ENCODE data around the gene DAB1. TPM values are rescaled to one million over a fixed set of nuclear protein-coding genes. Genes with fewer than 3 reads are reported as not detected.

The DAB1 gene
- total RNA-seq, 6 donors from 2014 or later, result 0.15 to 0.20 TPM; not detected in 4

DNA sequence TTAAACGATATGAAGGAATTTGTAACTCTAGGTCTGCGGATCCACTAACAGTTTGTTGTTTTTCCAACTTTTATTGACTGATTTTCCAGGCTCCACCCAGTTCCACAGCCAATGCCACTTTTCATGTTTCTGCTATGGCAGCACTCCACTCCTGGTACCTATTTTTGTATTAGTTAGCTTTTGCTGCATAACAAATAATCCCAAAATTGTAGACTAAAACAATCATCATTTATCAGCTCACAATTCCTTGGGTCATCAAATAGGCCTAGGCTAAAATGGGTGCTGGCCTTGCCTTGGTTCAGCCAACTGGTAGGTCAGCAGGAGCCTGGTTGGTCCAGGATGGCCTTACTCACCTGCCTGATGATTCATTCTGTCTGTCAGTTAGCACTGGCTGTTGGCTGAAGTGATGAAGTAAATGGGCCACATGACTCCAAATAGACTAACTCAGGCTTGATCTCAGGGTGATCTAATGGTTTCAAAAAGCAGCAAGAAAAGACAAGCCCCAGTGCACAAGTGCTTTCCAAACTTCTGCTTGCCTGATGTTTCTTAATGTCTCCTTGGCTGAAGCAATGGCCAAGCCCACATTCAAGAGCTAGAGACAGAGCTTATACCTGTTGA lies 454.9 kb downstream of the DAB1 start:
- no peaks in the 10 kb centered on the region for H3K4me1 ChIP-seq
- no peaks in the 10 kb centered on the region for H3K36me3 ChIP-seq
- ATAC-seq (ENCODE audit: low FRiP score in 2 of 2) (no peak), DNase-seq (no peak)
- no peak overlapping the region for H3K27ac ChIP-seq
- no peaks in the 10 kb centered on the region for H3K9me3 ChIP-seq
- H3K27me3 ChIP-seq, result no peaks in the 10 kb centered on the region
- 92 to 100% methylated on average over 2 of the region's 2 CpGs for WGBS, 2 donors
- TF ChIP-seq POLR2A (IDR thresholded peaks at IDR 0.05) (no peak), EP300 (IDR thresholded peaks at IDR 0.05) (no peak), POLR2AphosphoS5 (IDR thresholded peaks at IDR 0.05) (no peak)
- TF ChIP-seq, protein P1, sequence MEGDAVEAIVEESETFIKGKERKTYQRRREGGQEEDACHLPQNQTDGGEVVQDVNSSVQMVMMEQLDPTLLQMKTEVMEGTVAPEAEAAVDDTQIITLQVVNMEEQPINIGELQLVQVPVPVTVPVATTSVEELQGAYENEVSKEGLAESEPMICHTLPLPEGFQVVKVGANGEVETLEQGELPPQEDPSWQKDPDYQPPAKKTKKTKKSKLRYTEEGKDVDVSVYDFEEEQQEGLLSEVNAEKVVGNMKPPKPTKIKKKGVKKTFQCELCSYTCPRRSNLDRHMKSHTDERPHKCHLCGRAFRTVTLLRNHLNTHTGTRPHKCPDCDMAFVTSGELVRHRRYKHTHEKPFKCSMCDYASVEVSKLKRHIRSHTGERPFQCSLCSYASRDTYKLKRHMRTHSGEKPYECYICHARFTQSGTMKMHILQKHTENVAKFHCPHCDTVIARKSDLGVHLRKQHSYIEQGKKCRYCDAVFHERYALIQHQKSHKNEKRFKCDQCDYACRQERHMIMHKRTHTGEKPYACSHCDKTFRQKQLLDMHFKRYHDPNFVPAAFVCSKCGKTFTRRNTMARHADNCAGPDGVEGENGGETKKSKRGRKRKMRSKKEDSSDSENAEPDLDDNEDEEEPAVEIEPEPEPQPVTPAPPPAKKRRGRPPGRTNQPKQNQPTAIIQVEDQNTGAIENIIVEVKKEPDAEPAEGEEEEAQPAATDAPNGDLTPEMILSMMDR (IDR thresholded peaks at IDR 0.05), result no peak
- no peak overlapping the region for H3K4me3 ChIP-seq

DNA sequence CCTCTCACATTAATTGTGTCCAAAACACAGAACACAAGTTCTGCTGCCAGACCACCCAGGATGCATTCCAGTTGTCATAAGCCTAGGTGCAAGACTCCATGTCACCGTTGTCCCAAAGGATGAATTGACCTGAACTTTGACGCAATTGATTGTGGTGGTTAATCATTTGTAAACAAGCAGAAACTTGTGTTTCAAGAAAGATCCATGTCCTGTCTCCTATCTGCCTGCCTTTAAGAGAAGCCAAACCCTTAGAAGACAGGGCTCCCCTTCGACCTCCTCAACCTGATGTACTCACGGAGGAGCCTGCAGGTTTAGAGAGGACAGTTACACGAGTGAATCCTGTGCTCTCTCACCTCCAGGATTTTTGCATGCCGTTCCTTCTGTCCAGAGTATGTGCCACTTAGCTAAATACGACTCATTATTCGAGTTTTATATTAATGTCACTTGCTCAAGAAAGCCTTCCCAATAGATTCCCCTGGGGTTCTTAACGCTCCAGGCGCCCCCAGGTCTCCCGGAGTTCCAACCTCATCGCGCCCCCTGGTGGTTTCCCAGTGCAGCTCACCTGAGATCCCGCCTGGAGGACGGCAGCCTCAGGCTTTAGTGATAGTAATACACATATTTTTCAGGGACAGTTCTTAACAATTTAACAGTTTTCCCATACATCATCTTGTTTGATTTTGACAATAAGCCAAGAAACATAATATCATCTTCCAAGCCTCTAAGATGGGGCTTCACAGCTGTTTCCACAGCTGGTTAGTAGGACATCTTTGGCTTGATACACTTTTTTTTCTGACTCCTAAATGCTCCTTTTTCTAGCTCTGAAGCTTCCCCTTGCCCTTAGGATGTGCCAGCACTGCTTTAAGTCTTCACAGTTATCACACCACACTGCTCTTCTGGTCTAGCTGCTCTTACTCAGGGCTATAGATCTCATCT lies 455.7 kb downstream of the DAB1 start:
- Histone ChIP-seq H3K4me1 (no peaks in the 10 kb centered on the region), H3K36me3 (no peaks in the 10 kb centered on the region), H3K9me3 (no peaks in the 10 kb centered on the region), H3K27ac (no peak overlapping the region), H3K4me3 (no peak overlapping the region), H3K27me3 (no peaks in the 10 kb centered on the region)
- ATAC-seq (ENCODE audit: low FRiP score in 2 of 2), result no peak
- peak in 1 of 2 donors; percentile 24 for DNase-seq
- WGBS, 2 donors, result 35 to 39% methylated on average over 15 of the region's 15 CpGs
- TF ChIP-seq, protein P1 (IDR thresholded peaks at IDR 0.05), result peak in 4 of 6 experiments; percentile 27 to 39 (median 34)
- no peak for TF ChIP-seq POLR2AphosphoS5 (IDR thresholded peaks at IDR 0.05)

DNA sequence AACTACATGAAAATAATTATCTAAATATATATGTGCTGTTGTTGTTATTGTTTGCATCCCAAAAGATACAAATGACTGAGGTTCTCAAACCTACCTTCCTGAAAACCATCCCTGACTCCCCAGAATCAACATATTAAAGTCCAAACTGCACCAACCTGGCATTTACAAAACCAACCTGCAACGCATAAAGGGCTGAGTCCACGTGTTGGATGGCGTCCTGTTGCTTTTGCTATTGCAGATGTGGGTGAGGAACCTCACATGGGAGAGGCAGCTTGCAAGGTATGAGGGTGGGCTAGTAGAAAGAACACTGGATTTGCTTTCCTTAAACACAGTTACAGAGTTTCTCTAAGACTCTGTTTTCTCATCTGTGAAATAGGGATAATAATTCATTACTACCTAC lies 456.5 kb downstream of the DAB1 start:
- Histone ChIP-seq H3K4me3 (no peak overlapping the region), H3K9me3 (no peaks in the 10 kb centered on the region), H3K27ac (no peak overlapping the region), H3K36me3 (no peaks in the 10 kb centered on the region), H3K27me3 (no peaks in the 10 kb centered on the region), H3K4me1 (no peaks in the 10 kb centered on the region)
- DNase-seq, result no peak
- 73 to 86% methylated on average over 3 of the region's 3 CpGs for WGBS, 2 donors
- no peak for ATAC-seq (ENCODE audit: low FRiP score in 2 of 2)
- no peak for TF ChIP-seq EP300 (IDR thresholded peaks at IDR 0.05)
- TF ChIP-seq, protein P1 (IDR thresholded peaks at IDR 0.05), result no peak

DNA sequence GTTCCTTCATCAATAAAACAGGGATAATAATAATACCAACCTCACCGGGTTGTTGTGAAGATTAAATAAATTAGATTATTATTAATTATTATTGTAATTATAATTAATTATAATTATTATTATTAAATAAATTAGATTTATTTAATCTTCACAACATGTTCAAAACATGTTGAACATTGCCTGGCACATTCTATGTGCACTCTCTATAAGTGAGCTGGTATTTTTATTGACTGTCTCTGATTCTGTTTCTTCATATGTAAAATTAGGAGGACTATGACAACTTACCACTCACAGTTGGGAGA lies 457.2 kb downstream of the DAB1 start:
- TF ChIP-seq EP300 (IDR thresholded peaks at IDR 0.05) (no peak), POLR2AphosphoS5 (IDR thresholded peaks at IDR 0.05) (no peak), POLR2A (IDR thresholded peaks at IDR 0.05) (no peak)
- TF ChIP-seq, protein P1 (IDR thresholded peaks at IDR 0.05), result no peak
- Histone ChIP-seq H3K4me3 (no peak overlapping the region), H3K9me3 (no peaks in the 10 kb centered on the region), H3K27ac (no peak overlapping the region), H3K4me1 (no peaks in the 10 kb centered on the region), H3K27me3 (no peaks in the 10 kb centered on the region), H3K36me3 (no peaks in the 10 kb centered on the region)
- DNase-seq, result no peak
- no peak for ATAC-seq (ENCODE audit: low FRiP score in 2 of 2)
- WGBS, 2 donors, result 93 to 96% methylated on average over 1 of the region's 1 CpG

Measured in upper lobe of left lung (tissue), 6 donors.